Activated CD8-positive, alpha-beta memory T cell treated with anti-CD3 and anti-CD28 coated beads for 1 hour (primary cell): ENCODE results near the gene GATA5.
A peak's percentile ranks its signal among the peaks of the same experiment; 100 is the strongest.
"Not testable (repeated sequence)": the region's sequence is repeated elsewhere in the genome, so short reads cannot be mapped to it uniquely, and the experiment has no call there.

ENCODE experiments used
- DNase-seq, 2 donors: peaks; one replicate each; pipeline ENCODE4 v3.0.0-alpha.2; 2020; ENCODE audit warnings: low read depth in 1 of 2; ENCODE audit errors: extremely low read depth in 1 of 2

GATA5 gene

GRCh38 chr20:62505337-62506045 is 29.7 kb upstream of the GATA5 start:
- DNase-seq, result no peak

GRCh38 chr20:62504323-62504722 is 28.5 kb upstream of the GATA5 start:
- DNase-seq, result no peak

GRCh38 chr20:62503401-62504178 is 27.8 kb upstream of the GATA5 start:
- DNase-seq, result no peak

GRCh38 chr20:62502496-62503095 is 26.8 kb upstream of the GATA5 start:
- no peak for DNase-seq

- DNase-seq, result peak in 1 of 2 donors; percentile 7
Observed at GRCh38 chr20:62501801-62502495, 26.2 kb upstream of the GATA5 start.

- DNase-seq, result peak; percentile 35 to 76
Observed at GRCh38 chr20:62500237-62500864, 24.6 kb upstream of the GATA5 start.

GRCh38 chr20:62499758-62500236 is 24.0 kb upstream of the GATA5 start:
- DNase-seq, result no peak

GRCh38 chr20:62498874-62499273 is 23.1 kb upstream of the GATA5 start:
- no peak for DNase-seq

GRCh38 chr20:62496568-62497218 is 20.9 kb upstream of the GATA5 start:
- peak in 1 of 2 donors; percentile 15 for DNase-seq

GRCh38 chr20:62495749-62496567 is 20.2 kb upstream of the GATA5 start:
- no peak for DNase-seq

- no peak for DNase-seq
Observed at GRCh38 chr20:62494980-62495748, 19.4 kb upstream of the GATA5 start.

- DNase-seq, result no peak
Observed at GRCh38 chr20:62494537-62494936, 18.7 kb upstream of the GATA5 start.

GRCh38 chr20:62493886-62494285 is 18.1 kb upstream of the GATA5 start:
- no peak for DNase-seq

- no peak for DNase-seq
Observed at GRCh38 chr20:62493253-62493885, 17.6 kb upstream of the GATA5 start.

GRCh38 chr20:62492711-62493110 is 16.9 kb upstream of the GATA5 start:
- no peak for DNase-seq

GRCh38 chr20:62490783-62491182 is 15.0 kb upstream of the GATA5 start:
- not testable (repeated sequence) for DNase-seq

- DNase-seq, result no peak
Observed at GRCh38 chr20:62489932-62490263, 14.1 kb upstream of the GATA5 start.
